HG03469 (cell line): ENCODE data around the gene PCSK5.
"Not testable (repeated sequence)": the region's sequence is repeated elsewhere in the genome, so short reads cannot be mapped to it uniquely, and the experiment has no call there.

Source experiments
- ATAC-seq: cut with Tn5 transposase; IDR thresholded peaks from one replicate; pipeline ENCODE4 v1.9.1; 2021; ENCODE audit warnings: mild to moderate bottlenecking, moderate library complexity, moderate number of reproducible peaks; ENCODE audit not compliant: unreplicated experiment

The PCSK5 gene

GRCh38 chr9:75889577-75889976, 896 bp upstream of the PCSK5 start:
- ATAC-seq, result no peak

DNA sequence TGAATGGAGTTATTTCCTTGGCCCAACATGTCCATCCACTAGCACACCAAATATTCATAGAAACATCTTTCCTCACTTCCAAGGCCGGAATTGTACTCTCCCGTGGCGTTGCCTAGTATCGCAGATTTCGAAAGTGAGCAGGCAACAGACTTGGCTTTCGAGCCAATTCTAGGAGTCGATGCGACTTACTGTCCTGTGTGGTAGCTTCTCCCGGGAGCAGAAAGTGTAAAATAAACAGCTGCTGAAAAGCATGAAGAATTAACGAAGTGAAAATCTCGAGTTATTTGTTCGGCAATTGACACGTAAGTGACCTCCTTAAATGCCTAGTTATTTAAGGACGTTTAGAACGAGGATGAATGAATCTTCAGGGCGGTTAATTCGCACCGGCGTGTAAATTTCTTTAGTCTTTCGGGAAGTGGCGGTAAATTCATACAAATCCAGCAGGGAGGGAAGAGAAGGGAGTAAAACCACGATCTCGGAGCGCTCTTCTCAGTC, 449 bp upstream of the PCSK5 start:
- ATAC-seq, result no peak

DNA sequence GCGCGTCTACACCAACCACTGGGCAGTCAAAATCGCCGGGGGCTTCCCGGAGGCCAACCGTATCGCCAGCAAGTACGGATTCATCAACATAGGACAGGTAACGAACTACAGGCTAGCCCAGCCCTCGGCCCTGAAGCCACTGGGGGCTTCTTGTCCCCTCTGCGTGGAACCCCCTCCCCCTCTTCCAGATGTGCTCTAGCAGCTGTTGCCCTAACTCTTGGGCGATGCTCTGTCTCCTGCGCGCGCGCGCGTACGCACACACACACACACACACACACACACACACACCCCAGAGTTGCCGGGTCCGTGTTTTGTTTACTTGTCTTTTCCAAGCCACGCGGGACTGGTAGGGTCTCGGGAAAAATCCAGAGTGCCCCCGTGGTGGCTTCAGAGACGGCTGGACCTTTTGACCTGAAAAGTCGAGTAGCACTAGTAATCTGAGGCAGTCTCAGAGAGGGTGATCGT, 836 bp downstream of the PCSK5 start:
- no peak for ATAC-seq

DNA sequence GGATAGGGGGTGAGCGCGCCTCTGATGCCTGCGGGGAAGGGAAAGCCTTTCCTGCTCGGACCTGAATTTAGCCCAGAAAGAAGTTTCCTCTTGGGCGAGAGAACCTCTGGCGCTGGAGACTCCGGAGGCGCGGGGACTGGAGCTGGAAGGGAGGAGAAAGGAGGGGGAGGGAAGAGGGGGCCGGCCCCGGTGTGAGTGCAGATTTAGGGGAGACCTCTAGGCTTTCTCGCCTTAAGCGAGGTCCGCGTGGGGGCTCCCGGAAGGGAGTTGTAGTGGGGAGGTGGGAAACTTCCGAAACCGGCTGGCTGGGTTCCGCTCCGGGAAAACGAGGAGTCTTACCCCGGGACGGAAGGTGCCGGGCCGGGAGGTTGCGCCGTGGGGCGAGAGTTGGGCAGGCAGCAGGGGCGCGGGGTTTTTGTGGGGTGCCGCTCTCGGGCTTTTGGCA, 1.3 kb downstream of the PCSK5 start:
- ATAC-seq, result no peak

- no peak for ATAC-seq
Observed at GRCh38 chr9:75892216-75892911, 1.9 kb downstream of the PCSK5 start.

GRCh38 chr9:75893106-75893505, 2.6 kb downstream of the PCSK5 start:
- ATAC-seq, result no peak

DNA sequence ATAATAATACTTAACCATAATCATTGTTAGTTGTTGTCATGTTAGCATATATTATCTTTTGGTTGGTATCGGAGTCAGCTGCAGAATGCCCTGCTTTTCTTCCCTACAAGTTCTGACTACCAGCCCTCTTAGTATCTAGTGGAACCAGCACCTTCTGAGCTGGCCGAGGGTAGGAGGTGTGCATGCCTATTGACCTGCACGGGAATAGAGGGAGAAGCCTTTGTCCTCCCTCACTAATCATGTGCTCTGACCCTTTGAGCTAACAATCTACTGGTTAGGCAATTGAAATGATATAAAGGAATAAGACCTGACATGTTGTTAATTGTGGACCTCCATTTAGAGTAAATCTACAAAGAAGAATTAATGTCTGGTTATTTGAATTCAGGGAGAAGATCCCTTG, 4.1 kb downstream of the PCSK5 start:
- ATAC-seq, result no peak

- ATAC-seq, result no peak
Observed at GRCh38 chr9:75895112-75895511, 4.6 kb downstream of the PCSK5 start.

- no peak for ATAC-seq
Observed at GRCh38 chr9:75896193-75896592, 5.7 kb downstream of the PCSK5 start.

GRCh38 chr9:75900893-75901524, 10.5 kb downstream of the PCSK5 start:
- not testable (repeated sequence) for ATAC-seq

- no peak for ATAC-seq
Observed at GRCh38 chr9:75903785-75904360, 13.4 kb downstream of the PCSK5 start.

DNA sequence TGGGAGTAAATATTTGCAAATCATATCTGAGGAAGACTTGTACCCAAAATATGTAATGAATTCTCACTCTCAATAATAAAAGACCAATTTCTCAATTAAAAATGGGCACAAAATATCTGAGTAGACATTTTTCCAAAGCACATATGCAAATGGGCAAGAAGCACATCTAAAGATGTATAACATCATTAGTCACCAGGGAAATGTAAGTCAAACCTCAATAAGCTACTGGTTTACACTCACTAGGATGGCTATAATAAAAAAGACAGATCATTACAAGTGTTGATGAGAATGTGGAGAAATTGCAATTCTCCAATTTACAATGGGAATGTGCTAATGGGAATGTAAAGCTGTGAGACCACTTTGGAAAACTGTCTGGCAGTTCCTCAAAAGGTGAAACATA, 13.9 kb downstream of the PCSK5 start:
- no peak for ATAC-seq

DNA sequence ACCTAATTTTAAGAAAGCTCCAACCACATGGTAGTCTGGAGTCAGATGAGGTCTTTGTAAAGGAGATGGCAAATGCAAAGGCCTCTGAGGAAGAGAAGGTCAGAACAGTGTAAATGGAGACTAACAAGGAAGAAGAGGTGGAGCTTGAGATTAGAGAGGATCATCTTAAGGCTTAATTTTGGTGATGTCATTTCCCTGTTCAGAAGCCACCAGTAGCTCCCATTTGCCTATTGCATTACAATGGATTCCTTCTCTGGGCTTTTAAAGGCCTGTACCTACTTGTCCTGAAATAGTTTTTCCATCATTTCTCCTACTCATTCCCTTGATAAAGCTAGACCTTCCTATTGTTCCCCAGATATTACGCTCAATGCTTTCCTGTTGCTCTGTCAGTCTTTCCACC, 16.1 kb downstream of the PCSK5 start:
- no peak for ATAC-seq

DNA sequence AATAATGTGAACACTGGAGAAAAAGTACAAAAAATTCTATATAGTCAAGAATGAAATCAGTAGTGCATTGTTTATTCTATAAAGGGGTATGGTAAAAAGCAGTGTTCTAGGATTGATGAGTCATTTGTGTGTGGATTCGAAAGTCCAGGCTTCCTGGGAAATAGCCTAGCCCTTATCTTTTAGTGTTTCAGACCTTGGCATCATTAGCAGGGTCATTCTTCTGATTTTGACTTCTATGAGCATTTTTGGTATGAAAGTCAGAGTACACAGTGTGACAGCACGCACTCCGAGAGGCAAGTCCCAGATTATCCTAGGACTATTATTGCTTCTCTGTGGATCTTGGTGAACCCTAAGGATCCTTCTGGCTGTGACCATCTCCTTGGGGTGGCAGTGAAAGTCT, 16.9 kb downstream of the PCSK5 start:
- ATAC-seq, result no peak

- ATAC-seq, result no peak
Observed at GRCh38 chr9:75907923-75908322, 17.4 kb downstream of the PCSK5 start.

DNA sequence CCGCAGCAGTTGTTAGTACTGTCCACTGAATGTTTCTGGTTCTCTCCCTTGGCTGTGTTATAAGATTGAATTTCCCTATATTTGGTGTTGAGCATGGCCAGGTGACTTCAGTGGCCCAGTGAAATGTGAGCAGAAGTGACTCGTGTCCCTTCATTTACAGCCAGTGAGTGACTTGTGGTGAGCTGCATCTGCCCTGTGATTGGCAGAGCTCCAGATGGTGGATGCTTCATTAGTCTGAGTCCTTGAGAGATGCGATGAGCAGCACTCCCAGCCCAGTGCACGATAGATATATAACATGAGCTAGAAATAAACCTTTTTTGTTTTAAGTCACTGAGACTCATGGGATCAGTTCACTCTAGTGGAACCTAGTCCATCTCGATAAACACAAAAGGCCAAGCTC, 19.3 kb downstream of the PCSK5 start:
- no peak for ATAC-seq

DNA sequence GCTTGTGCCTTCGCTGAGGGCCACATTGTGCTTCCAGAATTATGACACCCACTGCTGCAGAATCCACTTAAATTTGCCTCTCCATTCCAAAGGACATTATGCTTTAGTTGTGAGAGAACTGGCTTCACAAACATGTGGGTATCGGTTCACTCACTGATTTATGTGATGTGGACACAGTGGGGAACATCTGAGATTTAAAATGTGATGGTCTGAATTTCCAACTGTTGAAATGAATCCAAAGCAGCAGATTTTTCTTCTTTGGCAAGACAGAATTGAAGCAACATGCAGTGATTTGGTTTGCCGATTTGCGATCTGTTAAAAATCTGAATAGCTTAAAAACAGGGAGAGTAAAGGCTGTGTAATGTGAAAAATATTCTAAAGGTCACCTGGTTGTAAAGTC, 20.3 kb downstream of the PCSK5 start:
- ATAC-seq, result no peak

DNA sequence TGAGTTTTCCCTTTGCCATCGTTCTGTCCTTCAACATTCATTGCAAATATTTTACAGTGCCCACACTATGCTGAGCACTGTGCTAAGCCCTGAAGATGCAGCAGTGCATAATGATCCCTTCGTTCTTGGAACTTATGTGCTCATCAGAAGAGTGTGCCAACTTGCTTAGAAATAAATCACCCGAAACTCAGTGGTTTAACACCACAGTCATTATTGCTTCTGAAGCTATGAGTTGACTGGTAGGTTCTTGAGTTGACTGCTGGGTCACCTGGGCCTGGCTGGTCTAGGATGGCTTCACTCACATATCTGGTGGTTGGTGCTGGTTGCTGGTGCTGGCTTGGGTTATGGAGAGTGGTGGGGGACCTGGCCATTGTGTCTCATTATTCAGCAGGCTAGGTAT, 20.9 kb downstream of the PCSK5 start:
- ATAC-seq, result no peak

- no peak for ATAC-seq
Observed at GRCh38 chr9:75912951-75913350, 22.5 kb downstream of the PCSK5 start.

- no peak for ATAC-seq
Observed at GRCh38 chr9:75914002-75914401, 23.5 kb downstream of the PCSK5 start.

- ATAC-seq, result no peak
Observed at GRCh38 chr9:75914883-75915452, 24.5 kb downstream of the PCSK5 start.

DNA sequence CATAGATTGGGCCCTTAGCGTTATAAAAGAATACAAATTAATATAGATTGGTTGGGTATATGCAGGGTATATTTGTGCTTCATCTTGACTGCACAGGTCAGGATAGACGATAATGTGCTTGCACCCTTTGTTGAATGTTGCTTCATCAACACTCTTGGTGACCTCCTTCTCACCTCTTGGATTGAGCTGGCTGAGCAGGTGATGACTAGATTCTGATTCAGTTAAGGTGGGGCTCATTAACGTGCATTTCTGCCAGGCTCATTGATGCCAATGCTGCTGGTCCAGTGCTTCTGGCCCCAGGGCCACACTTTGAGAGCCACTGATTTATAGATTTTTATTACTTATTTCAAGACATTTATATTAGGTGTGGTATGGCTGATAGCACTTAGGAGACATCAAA, 27.7 kb downstream of the PCSK5 start:
- no peak for ATAC-seq
